IMR-90 (cell line): ENCODE results near the gene FAM20C.

Experiments used
- CEBPB ChIP-seq: IDR thresholded peaks from 2 replicates; pipeline ENCODE4 v1.6.1; 2012; ENCODE audit warnings: low read depth, low read length, improper control_type of control experiment
- FOS ChIP-seq: fragments of 150-350 bp; IDR thresholded peaks from 2 replicates; pipeline ENCODE4 v1.6.1; 2016; ENCODE audit warnings: low read depth, low read length
- MAZ ChIP-seq: IDR thresholded peaks from 2 replicates; pipeline ENCODE4 v1.6.1; 2012; ENCODE audit warnings: low read depth, mild to moderate bottlenecking, low read length, improper control_type of control experiment, moderate library complexity, borderline replicate concordance
- MXI1 ChIP-seq: IDR thresholded peaks from 2 replicates; pipeline ENCODE4 v1.6.1; 2012; ENCODE audit warnings: low read depth, mild to moderate bottlenecking, low read length, moderate library complexity, borderline replicate concordance
- POLR2A ChIP-seq: IDR thresholded peaks from 2 replicates; pipeline ENCODE4 v1.6.1; 2012; ENCODE audit warnings: mild to moderate bottlenecking, low read depth, low read length
- RAD21 ChIP-seq: IDR thresholded peaks from 2 replicates; pipeline ENCODE4 v1.6.1; 2012; ENCODE audit warnings: low read length, improper control_type of control experiment
- RCOR1 ChIP-seq: IDR thresholded peaks from 2 replicates; pipeline ENCODE4 v1.6.1; 2012; ENCODE audit warnings: mild to moderate bottlenecking, low read length, improper control_type of control experiment; ENCODE audit not compliant: insufficient replicate concordance
- RFX5 ChIP-seq: IDR thresholded peaks from 2 replicates; pipeline ENCODE4 v1.8.0; 2012; ENCODE audit warnings: low read depth, mild to moderate bottlenecking, low read length, moderate library complexity
- TF ChIP-seq, protein P1 (sequence below): conservative IDR thresholded peaks from 2 replicates; pipeline ENCODE4 v1.5.1; 2012; ENCODE audit warnings: mild to moderate bottlenecking, low read depth, low read length, improper control_type of control experiment
- TF ChIP-seq, protein P2 (sequence below): fragments of 150-350 bp; IDR thresholded peaks from 2 replicates; pipeline ENCODE4 v1.6.1; 2017; ENCODE audit warnings: mild to moderate bottlenecking, antibody characterized with exemption, low read length, low read depth
- TF ChIP-seq, protein P3 (sequence below): fragments of 150-350 bp; IDR thresholded peaks from 2 replicates; pipeline ENCODE4 v1.6.1; 2016; ENCODE audit warnings: low read depth, mild to moderate bottlenecking, low read length, moderate library complexity, borderline replicate concordance

DNA sequence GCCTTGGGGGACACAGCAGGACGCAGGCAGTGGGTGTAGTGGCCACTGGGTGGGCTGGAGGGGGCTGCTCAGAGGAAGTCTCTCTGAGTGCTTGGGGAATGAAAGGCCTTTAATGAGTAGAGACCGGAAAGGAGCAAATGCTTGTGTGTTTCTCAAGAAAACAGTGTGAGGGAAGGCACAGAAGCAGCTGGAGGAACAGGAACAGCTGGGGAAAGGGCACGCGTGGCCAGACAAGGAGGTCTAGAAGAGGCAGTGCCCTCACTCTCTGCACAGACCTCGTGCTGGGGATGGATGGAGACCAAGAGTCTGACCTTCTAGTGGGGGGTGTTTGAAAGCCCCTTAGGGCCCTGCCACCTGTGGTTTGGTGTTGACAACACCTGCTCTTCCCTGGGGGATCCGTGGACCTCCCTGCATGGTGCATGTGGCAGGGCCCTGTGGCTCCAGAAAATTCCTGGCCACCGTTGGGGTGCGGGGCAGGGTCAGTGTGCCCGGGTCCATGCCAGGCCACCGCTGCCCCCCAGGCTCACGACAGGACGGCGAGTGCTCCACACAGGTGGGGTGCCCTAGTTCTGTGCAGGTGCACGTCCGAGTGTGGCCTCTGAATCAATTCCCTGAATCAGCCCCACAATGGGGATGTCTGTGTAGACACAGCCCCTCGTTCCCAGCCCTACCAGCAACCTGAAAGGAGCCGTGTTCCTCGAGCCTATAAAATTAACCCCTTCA is 25.9 kb upstream of the FAM20C start:
- TF ChIP-seq MXI1 (no peak), RAD21 (no peak), POLR2A (no peak), MAZ (no peak), CEBPB (no peak), FOS (no peak), RCOR1 (no peak), RFX5 (no peak)
- TF ChIP-seq, protein P1, sequence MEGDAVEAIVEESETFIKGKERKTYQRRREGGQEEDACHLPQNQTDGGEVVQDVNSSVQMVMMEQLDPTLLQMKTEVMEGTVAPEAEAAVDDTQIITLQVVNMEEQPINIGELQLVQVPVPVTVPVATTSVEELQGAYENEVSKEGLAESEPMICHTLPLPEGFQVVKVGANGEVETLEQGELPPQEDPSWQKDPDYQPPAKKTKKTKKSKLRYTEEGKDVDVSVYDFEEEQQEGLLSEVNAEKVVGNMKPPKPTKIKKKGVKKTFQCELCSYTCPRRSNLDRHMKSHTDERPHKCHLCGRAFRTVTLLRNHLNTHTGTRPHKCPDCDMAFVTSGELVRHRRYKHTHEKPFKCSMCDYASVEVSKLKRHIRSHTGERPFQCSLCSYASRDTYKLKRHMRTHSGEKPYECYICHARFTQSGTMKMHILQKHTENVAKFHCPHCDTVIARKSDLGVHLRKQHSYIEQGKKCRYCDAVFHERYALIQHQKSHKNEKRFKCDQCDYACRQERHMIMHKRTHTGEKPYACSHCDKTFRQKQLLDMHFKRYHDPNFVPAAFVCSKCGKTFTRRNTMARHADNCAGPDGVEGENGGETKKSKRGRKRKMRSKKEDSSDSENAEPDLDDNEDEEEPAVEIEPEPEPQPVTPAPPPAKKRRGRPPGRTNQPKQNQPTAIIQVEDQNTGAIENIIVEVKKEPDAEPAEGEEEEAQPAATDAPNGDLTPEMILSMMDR, result no peak
- TF ChIP-seq, protein P2, sequence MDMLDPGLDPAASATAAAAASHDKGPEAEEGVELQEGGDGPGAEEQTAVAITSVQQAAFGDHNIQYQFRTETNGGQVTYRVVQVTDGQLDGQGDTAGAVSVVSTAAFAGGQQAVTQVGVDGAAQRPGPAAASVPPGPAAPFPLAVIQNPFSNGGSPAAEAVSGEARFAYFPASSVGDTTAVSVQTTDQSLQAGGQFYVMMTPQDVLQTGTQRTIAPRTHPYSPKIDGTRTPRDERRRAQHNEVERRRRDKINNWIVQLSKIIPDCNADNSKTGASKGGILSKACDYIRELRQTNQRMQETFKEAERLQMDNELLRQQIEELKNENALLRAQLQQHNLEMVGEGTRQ, result no peak
- TF ChIP-seq, protein P3, sequence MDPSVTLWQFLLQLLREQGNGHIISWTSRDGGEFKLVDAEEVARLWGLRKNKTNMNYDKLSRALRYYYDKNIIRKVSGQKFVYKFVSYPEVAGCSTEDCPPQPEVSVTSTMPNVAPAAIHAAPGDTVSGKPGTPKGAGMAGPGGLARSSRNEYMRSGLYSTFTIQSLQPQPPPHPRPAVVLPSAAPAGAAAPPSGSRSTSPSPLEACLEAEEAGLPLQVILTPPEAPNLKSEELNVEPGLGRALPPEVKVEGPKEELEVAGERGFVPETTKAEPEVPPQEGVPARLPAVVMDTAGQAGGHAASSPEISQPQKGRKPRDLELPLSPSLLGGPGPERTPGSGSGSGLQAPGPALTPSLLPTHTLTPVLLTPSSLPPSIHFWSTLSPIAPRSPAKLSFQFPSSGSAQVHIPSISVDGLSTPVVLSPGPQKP, result no peak
